Adrenal gland (tissue), 5 donors: ENCODE measurements around the gene ANKRD2.

ENCODE experiments used
- POLR2A ChIP-seq, 2 donors: fragments of 450-650 bp; IDR thresholded peaks; one replicate each; pipeline ENCODE4 v1.6.1; 2017; ENCODE audit warnings: antibody characterized with exemption in 2 of 2, mild to moderate bottlenecking in 2 of 2, moderate library complexity in 1 of 2
- TF ChIP-seq, protein P1 (sequence below), 6 experiments: fragments of 450-650 bp in 4 of 6; fragments of 200-600 bp in 2 of 6; sonication (generic) in 1 of 6; IDR thresholded peaks; 1 replicate in 5 of 6; 2 replicates in 1 of 6; pipeline versions ENCODE4 v1.5.1 to v1.8.0; 2016 to 2021; ENCODE audit warnings: antibody characterized with exemption in 6 of 6, mild to moderate bottlenecking in 2 of 6, moderate library complexity in 1 of 6
- donor health status: DM: no; HTN: no; CAD: no.

DNA sequence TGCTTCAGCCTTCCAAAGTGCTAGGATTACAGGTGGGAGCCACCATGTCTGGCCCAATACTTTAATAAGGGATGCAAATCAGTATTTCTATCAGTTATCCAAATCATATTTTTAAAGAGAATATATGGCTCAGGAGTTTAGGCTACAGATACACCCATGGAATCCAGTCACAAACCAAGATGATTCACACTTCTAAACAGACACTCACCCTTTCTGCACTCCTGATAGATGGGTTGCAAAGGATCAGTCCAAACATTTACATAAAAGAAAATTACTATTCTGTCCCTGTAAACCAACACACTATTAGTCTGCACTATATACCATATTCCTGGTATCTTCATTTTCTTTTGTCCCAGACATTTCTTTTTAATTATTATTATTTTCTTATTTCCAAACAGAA lies 58.5 kb downstream of the ANKRD2 start:
- TF ChIP-seq, protein P1, sequence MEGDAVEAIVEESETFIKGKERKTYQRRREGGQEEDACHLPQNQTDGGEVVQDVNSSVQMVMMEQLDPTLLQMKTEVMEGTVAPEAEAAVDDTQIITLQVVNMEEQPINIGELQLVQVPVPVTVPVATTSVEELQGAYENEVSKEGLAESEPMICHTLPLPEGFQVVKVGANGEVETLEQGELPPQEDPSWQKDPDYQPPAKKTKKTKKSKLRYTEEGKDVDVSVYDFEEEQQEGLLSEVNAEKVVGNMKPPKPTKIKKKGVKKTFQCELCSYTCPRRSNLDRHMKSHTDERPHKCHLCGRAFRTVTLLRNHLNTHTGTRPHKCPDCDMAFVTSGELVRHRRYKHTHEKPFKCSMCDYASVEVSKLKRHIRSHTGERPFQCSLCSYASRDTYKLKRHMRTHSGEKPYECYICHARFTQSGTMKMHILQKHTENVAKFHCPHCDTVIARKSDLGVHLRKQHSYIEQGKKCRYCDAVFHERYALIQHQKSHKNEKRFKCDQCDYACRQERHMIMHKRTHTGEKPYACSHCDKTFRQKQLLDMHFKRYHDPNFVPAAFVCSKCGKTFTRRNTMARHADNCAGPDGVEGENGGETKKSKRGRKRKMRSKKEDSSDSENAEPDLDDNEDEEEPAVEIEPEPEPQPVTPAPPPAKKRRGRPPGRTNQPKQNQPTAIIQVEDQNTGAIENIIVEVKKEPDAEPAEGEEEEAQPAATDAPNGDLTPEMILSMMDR (IDR thresholded peaks at IDR 0.05) = no peak
- no peak for TF ChIP-seq POLR2A (IDR thresholded peaks at IDR 0.05)
